GM18951 (cell line): ENCODE results near the gene CRYBA2.

Experiments
- POLR2A ChIP-seq: IDR thresholded peaks from 4 replicates; pipeline ENCODE4 v1.6.1; 2011; ENCODE audit warnings: mild to moderate bottlenecking; ENCODE audit not compliant: insufficient read length, insufficient read depth; ENCODE audit errors: extremely low read depth
- in situ Hi-C: fragments of 300-500 bp; cut with MboI; formaldehyde crosslinking; loops from one replicate; pipeline ENCODE4 v1.12.0; 2022; ENCODE audit warnings: low sequenced_read_pairs, mixed read lengths, inconsistent platforms; ENCODE audit not compliant: unreplicated experiment

CRYBA2 gene

GRCh38 chr2:219018726-219019125 is 25.5 kb upstream of the CRYBA2 start:
- in situ Hi-C loops, result no loop called here
- no peak for TF ChIP-seq POLR2A

- in situ Hi-C loops, result no loop called here
- no peak for TF ChIP-seq POLR2A
These were observed 25.1 kb upstream of the CRYBA2 start for GRCh38 chr2:219018286-219018685.

- in situ Hi-C loops, result no loop called here
- no peak for TF ChIP-seq POLR2A
These were observed 24.1 kb upstream of the CRYBA2 start for GRCh38 chr2:219017201-219017931.

GRCh38 chr2:219016721-219017120 is 23.5 kb upstream of the CRYBA2 start:
- in situ Hi-C loops, result no loop called here
- TF ChIP-seq POLR2A, result no peak

GRCh38 chr2:219010873-219011272 is 17.7 kb upstream of the CRYBA2 start:
- TF ChIP-seq POLR2A, result no peak
- in situ Hi-C loops, result no loop called here

GRCh38 chr2:219010162-219010756 is 17.0 kb upstream of the CRYBA2 start:
- TF ChIP-seq POLR2A, result no peak
- in situ Hi-C loops, result no loop called here

- TF ChIP-seq POLR2A, result no peak
- in situ Hi-C loops, result no loop called here
These were observed 16.1 kb upstream of the CRYBA2 start for GRCh38 chr2:219009294-219009693.

- in situ Hi-C loops, result no loop called here
- TF ChIP-seq POLR2A, result no peak
These were observed 10.8 kb upstream of the CRYBA2 start for GRCh38 chr2:219003979-219004378.

GRCh38 chr2:219003267-219003634 is 10.0 kb upstream of the CRYBA2 start:
- in situ Hi-C loops, result no loop called here
- TF ChIP-seq POLR2A, result no peak

GRCh38 chr2:219002395-219003266 is 9.4 kb upstream of the CRYBA2 start:
- no peak for TF ChIP-seq POLR2A
- in situ Hi-C loops, result no loop called here

- in situ Hi-C loops, result no loop called here
- no peak for TF ChIP-seq POLR2A
These were observed 8.6 kb upstream of the CRYBA2 start for GRCh38 chr2:219001577-219002394.

- in situ Hi-C loops, result no loop called here
- no peak for TF ChIP-seq POLR2A
These were observed 7.9 kb upstream of the CRYBA2 start for GRCh38 chr2:219001100-219001576.

GRCh38 chr2:219000569-219000960 is 7.3 kb upstream of the CRYBA2 start:
- TF ChIP-seq POLR2A, result no peak
- in situ Hi-C loops, result no loop called here
